H1 (cell line): ENCODE measurements around the gene GPC6. TPM values are rescaled to one million over a fixed set of nuclear protein-coding genes. Genes with fewer than 3 reads are reported as not detected.

Source experiments
- ATF2 ChIP-seq: IDR thresholded peaks from 2 replicates; pipeline ENCODE4 v1.6.1; 2012; ENCODE audit warnings: low read length, inconsistent platforms
- EGR1 ChIP-seq: IDR thresholded peaks from 2 replicates; pipeline ENCODE4 v1.6.1; 2011; ENCODE audit warnings: low read depth, low read length, borderline replicate concordance
- KDM1A ChIP-seq: fragments of 200-600, 300-600 bp; sonication (generic); IDR thresholded peaks from 2 replicates; pipeline ENCODE4 v1.7.1; 2016; ENCODE audit warnings: mild to moderate bottlenecking, low read length, borderline replicate concordance
- SAP30 ChIP-seq: fragments of 300-600 bp; sonication (generic); IDR thresholded peaks from 2 replicates; pipeline ENCODE4 v1.7.1; 2012; ENCODE audit warnings: low read length, moderate library complexity, mild to moderate bottlenecking, inconsistent platforms; ENCODE audit not compliant: insufficient read depth, insufficient replicate concordance
- SRF ChIP-seq: IDR thresholded peaks from 2 replicates; pipeline ENCODE4 v1.6.1; 2011; ENCODE audit warnings: mild to moderate bottlenecking, low read depth, low read length, moderate library complexity
- ZNF274 ChIP-seq: IDR thresholded peaks from 2 replicates; pipeline ENCODE4 v1.7.0; 2012; ENCODE audit warnings: low read length, borderline replicate concordance; ENCODE audit errors: extremely low read depth
- polyA plus RNA-seq, 7 experiments: library from polyadenylated mRNA; depleted of rRNA in 3 of 7; stranded (reverse) in 5 of 7; unstranded in 2 of 7; fragments of >200 nt in 5 of 7; fragments of 200-250 nt in 2 of 7; gene quantifications; 1 replicate in 5 of 7; 2 replicates in 1 of 7; 4 replicates in 1 of 7; pipeline versions ENCODE4 v1.2.1 to v1.2.3, GENCODE V29; 2011 to 2013; ENCODE audit warnings: missing spikeins in 2 of 7, mixed read lengths in 2 of 7
- total RNA-seq: library from RNA; stranded (reverse); fragmentation: NEBNext Ultra II Directional; extraction: Animal tissue kit (Norgen Biotek cat#: 25700); gene quantifications from 2 replicates; pipeline ENCODE4 v1.2.1, GENCODE V29; 2021
- TF ChIP-seq, protein P1 (sequence below): IDR thresholded peaks from 2 replicates; pipeline ENCODE4 v1.6.1; 2012; ENCODE audit warnings: inconsistent platforms

Gene GPC6
- total and polyA plus RNA-seq, 2 of the 8 experiments (the other 6 are each of a cell fraction or from before 2014, with no cell fraction given), result 5.4 to 12.0 TPM

DNA sequence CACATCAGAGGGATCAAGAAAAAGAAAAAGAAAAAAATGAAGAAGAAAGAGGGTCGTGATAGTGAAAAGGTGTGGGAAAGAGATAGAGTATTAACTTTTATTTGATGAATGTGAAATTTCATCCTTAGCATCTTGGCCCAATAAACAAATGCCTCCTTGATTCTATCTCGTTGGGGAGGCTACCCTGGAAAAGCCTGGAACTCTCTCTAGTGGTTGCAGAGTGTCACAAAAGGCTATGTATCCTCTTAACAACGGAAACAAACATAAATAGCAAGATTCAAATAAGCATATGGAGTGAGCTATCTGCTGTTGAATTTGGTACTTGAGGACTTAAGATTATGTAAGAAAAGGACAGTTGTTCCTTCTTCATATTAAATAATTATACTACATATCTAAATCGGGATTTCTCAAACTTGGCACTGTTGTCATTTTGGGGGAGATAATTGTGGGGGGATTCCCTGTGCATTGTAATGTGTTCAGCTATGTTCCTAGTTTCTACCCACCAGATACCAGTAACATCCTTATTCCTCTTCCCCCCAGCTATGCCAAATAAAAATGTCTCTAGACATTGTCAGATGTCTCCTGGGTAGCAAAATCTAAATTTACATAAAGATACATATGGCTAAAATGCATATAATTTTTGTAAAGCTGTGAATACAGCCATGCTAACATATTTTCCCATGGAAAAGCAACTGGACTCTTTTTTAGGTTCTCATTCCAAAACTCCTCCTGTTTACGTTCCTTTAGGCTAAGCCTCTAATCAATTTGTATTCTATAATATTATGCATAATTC, 695.7 kb downstream of the GPC6 start (continued):
- TF ChIP-seq, protein P1, sequence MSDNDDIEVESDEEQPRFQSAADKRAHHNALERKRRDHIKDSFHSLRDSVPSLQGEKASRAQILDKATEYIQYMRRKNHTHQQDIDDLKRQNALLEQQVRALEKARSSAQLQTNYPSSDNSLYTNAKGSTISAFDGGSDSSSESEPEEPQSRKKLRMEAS, result no peak
- no peak for TF ChIP-seq SRF
- no peak for TF ChIP-seq ZNF274
- no peak for TF ChIP-seq ATF2
- no peak for TF ChIP-seq SAP30
- TF ChIP-seq EGR1, result no peak
- no peak for TF ChIP-seq KDM1A
